Right atrium auricular region (tissue), 2 donors: Measurements from ENCODE around the gene TMEM11. TPM values are rescaled to one million over a fixed set of nuclear protein-coding genes. Genes with fewer than 3 reads are reported as not detected.

ENCODE experiments used
- DNase-seq: peaks from one replicate; pipeline ENCODE4 v3.0.0-alpha.2; 2019; ENCODE audit warnings: low spot score
- H3K27ac ChIP-seq, 2 donors: fragments of 200-600 bp; sonication (generic); 1 replicate in 1 of 2; 2 replicates in 1 of 2; pipeline ENCODE4 v1.5.1; 2016 to 2019
- H3K27me3 ChIP-seq, 2 donors: fragments of 200-600 bp; sonication (generic); one replicate each; pipeline versions ENCODE4 v1.5.1 to v1.6.0; 2017 to 2019
- H3K36me3 ChIP-seq: fragments of 200-600 bp; sonication (generic); one replicate; pipeline ENCODE4 v1.5.1; 2016
- H3K4me1 ChIP-seq, 2 donors: fragments of 200-600 bp; sonication (generic); one replicate each; pipeline versions ENCODE4 v1.5.1 to v1.6.0; 2017 to 2019
- H3K4me3 ChIP-seq, 2 donors: fragments of 200-600 bp; sonication (generic); 1 replicate in 1 of 2; 2 replicates in 1 of 2; pipeline ENCODE4 v1.5.1; 2017 to 2019; ENCODE audit warnings: mild to moderate bottlenecking in 1 of 2, moderate library complexity in 1 of 2
- H3K9me3 ChIP-seq, 2 donors: fragments of 200-600 bp; sonication (generic); one replicate each; pipeline ENCODE4 v1.5.1; 2019
- CTCF ChIP-seq, 2 donors: fragments of 200-600 bp; sonication (generic); IDR thresholded peaks; one replicate each; pipeline ENCODE4 v1.5.1; 2019; ENCODE audit warnings: antibody characterized with exemption in 2 of 2
- total RNA-seq, 2 donors: library from RNA; depleted of rRNA; stranded (reverse); fragments of >200 nt; gene quantifications; one replicate each; pipeline ENCODE4 v1.1.0, GENCODE V29; 2016

The TMEM11 gene
- total RNA-seq, 2 donors from 2014 or later: 25.5 to 27.2 TPM

- H3K4me3 ChIP-seq: no peak overlapping the region
- no peak for TF ChIP-seq CTCF (IDR thresholded peaks at IDR 0.05)
- no peak for DNase-seq
- H3K9me3 ChIP-seq: no peaks in the 10 kb centered on the region
- H3K36me3 ChIP-seq: peaks cover 11% of the 10 kb centered on the region
- H3K4me1 ChIP-seq: peaks cover 0 to 46% of the 10 kb centered on the region in 2 donors
- H3K27ac ChIP-seq: no peak overlapping the region
- no peaks in the 10 kb centered on the region for H3K27me3 ChIP-seq
Measured at GRCh38 chr17:21202512-21202911, 11.4 kb downstream of the TMEM11 start.

- Histone ChIP-seq H3K36me3 (peaks cover 17% of the 10 kb centered on the region), H3K27me3 (no peaks in the 10 kb centered on the region), H3K27ac (no peak overlapping the region), H3K9me3 (no peaks in the 10 kb centered on the region), H3K4me1 (peaks cover 0 to 46% of the 10 kb centered on the region in 2 donors), H3K4me3 (no peak overlapping the region)
- no peak for TF ChIP-seq CTCF (IDR thresholded peaks at IDR 0.05)
- no peak for DNase-seq
Measured at GRCh38 chr17:21201874-21202273, 12.1 kb downstream of the TMEM11 start.

- no peak for TF ChIP-seq CTCF (IDR thresholded peaks at IDR 0.05)
- peaks cover 19% of the 10 kb centered on the region for H3K36me3 ChIP-seq
- no peaks in the 10 kb centered on the region for H3K27me3 ChIP-seq
- H3K27ac ChIP-seq: no peak overlapping the region
- H3K9me3 ChIP-seq: no peaks in the 10 kb centered on the region
- peaks cover 0 to 46% of the 10 kb centered on the region in 2 donors for H3K4me1 ChIP-seq
- DNase-seq: no peak
- H3K4me3 ChIP-seq: no peak overlapping the region
Measured at GRCh38 chr17:21201298-21201595, 12.7 kb downstream of the TMEM11 start.

- Histone ChIP-seq H3K27me3 (no peaks in the 10 kb centered on the region), H3K27ac (no peak overlapping the region), H3K9me3 (no peaks in the 10 kb centered on the region), H3K4me3 (no peak overlapping the region), H3K4me1 (peaks cover 0 to 46% of the 10 kb centered on the region in 2 donors), H3K36me3 (peaks cover 19% of the 10 kb centered on the region)
- TF ChIP-seq CTCF (IDR thresholded peaks at IDR 0.05): no peak
- no peak for DNase-seq
Measured at GRCh38 chr17:21200590-21201297, 13.2 kb downstream of the TMEM11 start.

GRCh38 chr17:21199856-21200255 is 14.1 kb downstream of the TMEM11 start:
- DNase-seq: no peak
- no peak for TF ChIP-seq CTCF (IDR thresholded peaks at IDR 0.05)
- H3K27me3 ChIP-seq: no peaks in the 10 kb centered on the region
- H3K9me3 ChIP-seq: no peaks in the 10 kb centered on the region
- H3K4me1 ChIP-seq: peaks cover 0 to 44% of the 10 kb centered on the region in 2 donors
- H3K27ac ChIP-seq: no peak overlapping the region
- H3K4me3 ChIP-seq: no peak overlapping the region
- H3K36me3 ChIP-seq: peaks cover 19% of the 10 kb centered on the region

- H3K27ac ChIP-seq: no peak overlapping the region
Measured at GRCh38 chr17:21199311-21199710, 14.7 kb downstream of the TMEM11 start.

More at GRCh38 chr17:21199311-21199710, 14.7 kb downstream of the TMEM11 start:
- DNase-seq: no peak
- Histone ChIP-seq H3K4me3 (no peak overlapping the region), H3K4me1 (peaks cover 0 to 44% of the 10 kb centered on the region in 2 donors), H3K27me3 (no peaks in the 10 kb centered on the region), H3K36me3 (peaks cover 19% of the 10 kb centered on the region), H3K9me3 (no peaks in the 10 kb centered on the region)
- TF ChIP-seq CTCF (IDR thresholded peaks at IDR 0.05): no peak
